SU-DHL-6 (cell line): ENCODE measurements around the gene DYSF.

Experiments
- H2AFZ ChIP-seq: fragments of 200-600 bp; sonication (generic); 2 replicates; pipeline ENCODE4 v1.6.1; 2014; ENCODE audit warnings: low read depth, mild to moderate bottlenecking, moderate library complexity, mixed read lengths, antibody characterized with exemption, low read length; ENCODE audit not compliant: severe bottlenecking
- H3F3A ChIP-seq: fragments of 200-600 bp; shearing (Covaris generic); 2 replicates; pipeline ENCODE4 v1.6.0; 2016; ENCODE audit warnings: antibody characterized with exemption, mild to moderate bottlenecking; ENCODE audit not compliant: insufficient read depth
- H3K27ac ChIP-seq: fragments of 200-600 bp; sonication (generic); 2 replicates; pipeline ENCODE4 v1.5.1; 2016; ENCODE audit warnings: low read depth, mild to moderate bottlenecking, low read length, moderate library complexity, mixed read lengths
- H3K27me3 ChIP-seq: fragments of 200-600 bp; sonication (generic), shearing (Covaris generic); 2 replicates; pipeline ENCODE4 v1.6.0; 2014; ENCODE audit warnings: mild to moderate bottlenecking, low read length
- H3K36me3 ChIP-seq: fragments of 200-600 bp; sonication (generic); 2 replicates; pipeline ENCODE4 v1.6.1; 2014; ENCODE audit warnings: mild to moderate bottlenecking, low read length, mixed read lengths
- H3K4me2 ChIP-seq: fragments of 300-600, 200-600 bp; shearing (Covaris generic), sonication (generic); 2 replicates; pipeline ENCODE4 v1.6.0; 2014; ENCODE audit warnings: low read length, low read depth, mild to moderate bottlenecking; ENCODE audit not compliant: poor library complexity, severe bottlenecking
- H3K4me3 ChIP-seq: fragments of 200-600 bp; sonication (generic); 2 replicates; pipeline ENCODE4 v1.5.1; 2014; ENCODE audit warnings: antibody characterized with exemption, low read length, mild to moderate bottlenecking, mixed read lengths; ENCODE audit not compliant: insufficient read depth, poor library complexity, severe bottlenecking
- H3K79me2 ChIP-seq: fragments of 200-600 bp; sonication (generic); 2 replicates; pipeline ENCODE4 v1.6.1; 2014; ENCODE audit warnings: mild to moderate bottlenecking, low read length, moderate library complexity; ENCODE audit not compliant: insufficient read depth
- H3K9ac ChIP-seq: fragments of 200-600 bp; sonication (generic); 2 replicates; pipeline ENCODE4 v1.7.0; 2014; ENCODE audit warnings: mild to moderate bottlenecking, low read length
- H3K9me2 ChIP-seq: fragments of 200-600 bp; sonication (generic); replicated peaks from 2 replicates; pipeline ENCODE4 v1.6.1; 2014; ENCODE audit warnings: low read length; ENCODE audit not compliant: insufficient read depth
- H3K9me3 ChIP-seq: fragments of 200-600 bp; sonication (generic); 2 replicates; pipeline ENCODE4 v1.6.1; 2014; ENCODE audit warnings: low read length, mixed read lengths; ENCODE audit not compliant: insufficient read depth
- H4K20me1 ChIP-seq: fragments of 200-600 bp; sonication (generic); 2 replicates; pipeline ENCODE4 v1.6.1; 2014; ENCODE audit warnings: low read depth, mild to moderate bottlenecking, antibody characterized with exemption, low read length, moderate library complexity, mixed read lengths
- CTCF ChIP-seq: fragments of 200-600 bp; sonication (generic); IDR thresholded peaks from one replicate; pipeline ENCODE4 v1.5.1; 2017; ENCODE audit warnings: antibody characterized with exemption, mild to moderate bottlenecking, low read length, moderate library complexity; ENCODE audit not compliant: insufficient read depth, poor library complexity, severe bottlenecking
- EZH2phosphoT487 ChIP-seq: fragments of 200-600 bp; sonication (generic), shearing (Covaris generic); conservative IDR thresholded peaks from 2 replicates; pipeline ENCODE4 v1.6.1; 2018; ENCODE audit warnings: mild to moderate bottlenecking, antibody characterized with exemption, low read length, moderate library complexity, mixed read lengths

DYSF gene

GRCh38 chr2:71554706-71555056 is 101.3 kb downstream of the DYSF start:
- Histone ChIP-seq H3K4me2 (no peak overlapping the region), H4K20me1 (no peaks in the 10 kb centered on the region), H3K79me2 (no peaks in the 10 kb centered on the region), H3K4me3 (no peak overlapping the region), H2AFZ (no peak overlapping the region), H3F3A (no peaks in the 10 kb centered on the region), H3K27me3 (no peaks in the 10 kb centered on the region), H3K9me2 (no peaks in the 10 kb centered on the region), H3K27ac (no peak overlapping the region), H3K9ac (no peak overlapping the region), H3K9me3 (no peaks in the 10 kb centered on the region), H3K36me3 (no peaks in the 10 kb centered on the region)
- TF ChIP-seq EZH2phosphoT487 (no peak), CTCF (no peak)

- TF ChIP-seq EZH2phosphoT487 (no peak), CTCF (no peak)
- Histone ChIP-seq H3K4me2 (no peak overlapping the region), H3K9me2 (no peaks in the 10 kb centered on the region), H3K27me3 (no peaks in the 10 kb centered on the region), H3K9me3 (no peaks in the 10 kb centered on the region), H2AFZ (no peak overlapping the region), H3K79me2 (no peaks in the 10 kb centered on the region), H3K9ac (no peak overlapping the region), H3F3A (no peaks in the 10 kb centered on the region), H3K27ac (no peak overlapping the region), H3K36me3 (no peaks in the 10 kb centered on the region), H4K20me1 (no peaks in the 10 kb centered on the region), H3K4me3 (no peak overlapping the region)
Measured at GRCh38 chr2:71555798-71556454, 102.6 kb downstream of the DYSF start.

- no peak overlapping the region for H3K27ac ChIP-seq
- no peak overlapping the region for H3K9ac ChIP-seq
- no peak overlapping the region for H3K4me2 ChIP-seq
- no peaks in the 10 kb centered on the region for H3K79me2 ChIP-seq
- no peaks in the 10 kb centered on the region for H3K9me2 ChIP-seq
- H3K9me3 ChIP-seq, result no peaks in the 10 kb centered on the region
- no peaks in the 10 kb centered on the region for H3F3A ChIP-seq
- H2AFZ ChIP-seq, result no peak overlapping the region
- H3K27me3 ChIP-seq, result no peaks in the 10 kb centered on the region
- no peaks in the 10 kb centered on the region for H4K20me1 ChIP-seq
- no peaks in the 10 kb centered on the region for H3K36me3 ChIP-seq
- TF ChIP-seq EZH2phosphoT487 (no peak), CTCF (no peak)
- H3K4me3 ChIP-seq, result no peak overlapping the region
Measured at GRCh38 chr2:71556692-71557250, 103.4 kb downstream of the DYSF start.
